Endothelial cell of umbilical vein (primary cell): Measurements from ENCODE around the gene ACTR3C. TPM values are rescaled to one million over a fixed set of nuclear protein-coding genes. Genes with fewer than 3 reads are reported as not detected.

Experiments
- BruUV-seq: library from RNA; stranded (reverse); fragments of 400-500 nt; replicated peaks from 2 replicates; lab custom pipeline; 2021; lab: Mats Ljungman, UMichigan
- CTCF ChIA-PET: fragments of 300-600, 350-600 bp; sonication (Branson Sonifier 250); formaldehyde crosslinking; loops from one replicate; lab custom pipeline; 2021; ENCODE audit warnings: antibody characterized with exemption, inconsistent platforms; lab: Charles Lee
- POLR2A ChIA-PET: fragments of 300-600, 350-600 bp; sonication (Branson Sonifier 250); formaldehyde crosslinking; loops from one replicate; lab custom pipeline; 2021; ENCODE audit warnings: antibody characterized with exemption, inconsistent platforms; lab: Charles Lee
- DNase-seq: peaks from one replicate; pipeline ENCODE4 v3.0.0-alpha.2; 2011; ENCODE audit warnings: low read depth, low spot score
- FAIRE-seq: peaks from 2 replicates; lab custom pipeline; 2011; peaks lifted over from hg19 to GRCh38; lab: Jason Lieb, UNC
- H2AFZ ChIP-seq: 2 replicates; pipeline ENCODE4 v1.6.0; 2012; ENCODE audit warnings: low read depth, low read length, control low read depth, inconsistent platforms
- H3K27ac ChIP-seq: 2 replicates; pipeline ENCODE4 v1.5.1; 2011; ENCODE audit warnings: low read depth, mild to moderate bottlenecking, control low read depth, low read length, moderate library complexity; ENCODE audit not compliant: insufficient read depth
- H3K27me3 ChIP-seq, 2 experiments: 2 replicates each; pipeline versions ENCODE4 v1.6.0 to v1.6.1; 2011; ENCODE audit warnings: low read length in 2 of 2, mixed read lengths in 1 of 2; ENCODE audit not compliant: control insufficient read depth in 2 of 2, insufficient read depth in 2 of 2
- H3K36me3 ChIP-seq, 2 experiments: 2 replicates in 1 of 2; 3 replicates in 1 of 2; pipeline ENCODE4 v1.5.1; 2011; ENCODE audit warnings: low read length in 2 of 2, mild to moderate bottlenecking in 1 of 2, moderate library complexity in 1 of 2; ENCODE audit not compliant: control insufficient read depth in 2 of 2, insufficient read depth in 2 of 2; ENCODE audit errors: extremely low read depth in 1 of 2
- H3K4me1 ChIP-seq: 3 replicates; pipeline ENCODE4 v1.5.1; 2011; ENCODE audit warnings: mild to moderate bottlenecking, low read length; ENCODE audit not compliant: control insufficient read depth, insufficient read depth; ENCODE audit errors: extremely low read depth
- H3K4me2 ChIP-seq: 2 replicates; pipeline ENCODE4 v1.6.1; 2011; ENCODE audit warnings: low read length, control low read depth, mixed read lengths; ENCODE audit not compliant: insufficient read depth
- H3K4me3 ChIP-seq, 3 experiments: fragments of 200-600 bp in 1 of 3; sonication (generic), shearing (Covaris generic) in 1 of 3; replicated peaks in 1 of 3; 2 replicates each; pipeline ENCODE4 v1.5.1; 2011 to 2016; ENCODE audit warnings: control low read depth in 3 of 3, low read length in 3 of 3, mild to moderate bottlenecking in 2 of 3, inconsistent platforms in 1 of 3, low read depth in 1 of 3, moderate library complexity in 1 of 3; ENCODE audit not compliant: insufficient read depth in 1 of 3
- H3K79me2 ChIP-seq: 2 replicates; pipeline ENCODE4 v1.6.0; 2012; ENCODE audit warnings: low read length, inconsistent platforms; ENCODE audit not compliant: control insufficient read depth, insufficient read depth
- H3K9ac ChIP-seq: replicated peaks from 2 replicates; pipeline ENCODE3; 2011; ENCODE audit warnings: low read length, control low read depth; ENCODE audit not compliant: insufficient read depth; ENCODE audit errors: extremely low read depth
- H3K9me1 ChIP-seq: replicated peaks from 3 replicates; pipeline ENCODE4 v1.6.0; 2011; ENCODE audit warnings: mild to moderate bottlenecking, low read length; ENCODE audit not compliant: control insufficient read depth, insufficient read depth; ENCODE audit errors: extremely low read depth
- H3K9me3 ChIP-seq: replicated peaks from 2 replicates; pipeline ENCODE4 v1.5.1; 2012; ENCODE audit warnings: low read length, inconsistent platforms; ENCODE audit not compliant: control insufficient read depth, insufficient read depth
- H4K20me1 ChIP-seq: replicated peaks from 2 replicates; pipeline ENCODE3; 2011; ENCODE audit warnings: mild to moderate bottlenecking, low read length; ENCODE audit not compliant: control insufficient read depth, insufficient read depth; ENCODE audit errors: extremely low read depth
- CTCF ChIP-seq, 2 donors: IDR thresholded peaks; 1 replicate in 1 of 2; 2 replicates in 1 of 2; pipeline ENCODE4 v1.5.1; 2011; ENCODE audit warnings: low read length in 2 of 2, mild to moderate bottlenecking in 2 of 2, moderate library complexity in 2 of 2, control low read depth in 1 of 2, inconsistent platforms in 1 of 2, low read depth in 1 of 2; ENCODE audit not compliant: insufficient read depth in 1 of 2; ENCODE audit errors: extremely low read depth in 1 of 2
- EZH2 ChIP-seq: IDR thresholded peaks from 2 replicates; pipeline ENCODE4 v1.6.1; 2012; ENCODE audit warnings: borderline replicate concordance, low read depth, mild to moderate bottlenecking, moderate library complexity, low read length, inconsistent platforms; ENCODE audit not compliant: severe bottlenecking
- FOS ChIP-seq: IDR thresholded peaks from 2 replicates; pipeline ENCODE4 v1.6.1; 2011; ENCODE audit warnings: mild to moderate bottlenecking, low read length, moderate library complexity, borderline replicate concordance; ENCODE audit not compliant: insufficient read depth
- GATA2 ChIP-seq: IDR thresholded peaks from 2 replicates; pipeline ENCODE4 v1.7.0; 2011; ENCODE audit warnings: low read depth, mild to moderate bottlenecking, moderate library complexity, mixed read lengths, low read length; ENCODE audit not compliant: insufficient read length, insufficient read depth
- JUN ChIP-seq: IDR thresholded peaks from 2 replicates; pipeline ENCODE4 v1.6.1; 2011; ENCODE audit warnings: borderline replicate concordance, low read depth; ENCODE audit not compliant: insufficient read length, insufficient read depth
- MAX ChIP-seq: IDR thresholded peaks from 2 replicates; pipeline ENCODE4 v1.6.1; 2011; ENCODE audit not compliant: insufficient read depth, insufficient read length
- MYC ChIP-seq: IDR thresholded peaks from one replicate; pipeline ENCODE4 v1.6.1; 2011; ENCODE audit warnings: mild to moderate bottlenecking, low read depth, low read length
- POLR2A ChIP-seq: IDR thresholded peaks from 2 replicates; pipeline ENCODE4 v1.6.1; 2012; ENCODE audit warnings: low read depth, mild to moderate bottlenecking, control low read depth, low read length
- POLR2AphosphoS5 ChIP-seq: IDR thresholded peaks from 2 replicates; pipeline ENCODE4 v1.6.1; 2012; ENCODE audit warnings: low read depth, mild to moderate bottlenecking, control low read depth, low read length, moderate library complexity; ENCODE audit not compliant: insufficient read depth
- dilution Hi-C: fragments of 300-500 bp; cut with MboI; formaldehyde crosslinking; loops from one replicate; pipeline ENCODE4 v1.15.0; 2019; ENCODE audit warnings: low sequenced_read_pairs; ENCODE audit not compliant: extremely low pct_ligation_motif_present
- intact Hi-C: fragments of 100-400 bp; cut with micrococcal nuclease; formaldehyde crosslinking; loops from one replicate; pipeline ENCODE4 v1.10.0; 2022
- polyA plus RNA-seq, 4 experiments: library from polyadenylated mRNA; depleted of rRNA in 3 of 4; stranded (reverse) in 3 of 4; unstranded in 1 of 4; fragments of >200 nt; gene quantifications; 2 replicates each; pipeline versions ENCODE4 v1.2.1 to v1.2.3, GENCODE V29; 2011 to 2012; ENCODE audit warnings: missing spikeins in 1 of 4
- total RNA-seq: library from RNA; stranded (reverse); gene quantifications from 2 replicates; pipeline ENCODE4 v1.2.3, GENCODE V29; 2021

ACTR3C gene
- total and polyA plus RNA-seq, 2 donors (not counting 3 experiments of a cell fraction or from before 2014, with no cell fraction given) = 0.33 TPM; not detected in 1

- Histone ChIP-seq H4K20me1 (no peaks in the 10 kb centered on the region), H3K4me2 (no peak overlapping the region), H3K36me3 (no peaks in the 10 kb centered on the region), H3K27ac (no peak overlapping the region), H3K9ac (no peak overlapping the region), H2AFZ (no peak overlapping the region), H3K79me2 (no peaks in the 10 kb centered on the region), H3K4me3 (no peak overlapping the region), H3K9me3 (no peaks in the 10 kb centered on the region), H3K9me1 (no peaks in the 10 kb centered on the region), H3K27me3 (peaks cover 0 to 2% of the 10 kb centered on the region in 2 experiments), H3K4me1 (no peaks in the 10 kb centered on the region)
- dilution Hi-C loops (no loop called here), intact Hi-C loops (loop anchor here (1.0 to 5.0 kb wide), 4 partner anchors 22 to 398 kb away; partner anchors contain the start of gene ZNF775)
- POLR2A ChIA-PET = no interaction called here
- no peak for TF ChIP-seq EZH2
- peak; percentile 57 to 62 for TF ChIP-seq CTCF (IDR thresholded peaks at IDR 0.05; ENCODE audit: extremely low read depth in 1 of 2, insufficient read depth in 1 of 2, low read depth in 1 of 2, low read length in 2 of 2)
- BruUV-seq = no TSS peak
- CTCF ChIA-PET = interaction anchor here (0.6 to 2.3 kb wide), 7 partner anchors 10 to 65 kb away, joined by 3 to 24 read pairs (median 4); no protein-coding TSS in a partner anchor
- FAIRE-seq (peak; percentile 79), DNase-seq (peak; percentile 64)
Measured at GRCh38 chr7:150356265-150356897, 33.0 kb upstream of the ACTR3C start.

- CTCF ChIA-PET = interaction anchor here (0.7 to 2.3 kb wide), 14 partner anchors 9 to 811 kb away, joined by 3 to 24 read pairs (median 4); partner anchors contain the start of gene REPIN1
- intact Hi-C loops (loop anchor here (1.0 to 5.0 kb wide), 4 partner anchors 23 to 399 kb away; partner anchors contain the start of gene ZNF775), dilution Hi-C loops (no loop called here)
- Histone ChIP-seq H2AFZ (no peak overlapping the region), H3K36me3 (no peaks in the 10 kb centered on the region), H3K4me1 (no peaks in the 10 kb centered on the region), H3K27ac (no peak overlapping the region), H3K4me2 (no peak overlapping the region), H3K9ac (no peak overlapping the region), H3K27me3 (peaks cover 0 to 4% of the 10 kb centered on the region in 2 experiments), H4K20me1 (no peaks in the 10 kb centered on the region), H3K79me2 (no peaks in the 10 kb centered on the region), H3K9me3 (no peaks in the 10 kb centered on the region), H3K9me1 (no peaks in the 10 kb centered on the region), H3K4me3 (no peak overlapping the region)
- POLR2A ChIA-PET = no interaction called here
- FAIRE-seq (no peak), DNase-seq (no peak)
- BruUV-seq = no TSS peak
- TF ChIP-seq JUN (no peak), POLR2AphosphoS5 (no peak), GATA2 (no peak), MYC (no peak), MAX (no peak), POLR2A (no peak), EZH2 (no peak), FOS (no peak), CTCF (IDR thresholded peaks at IDR 0.05; ENCODE audit: extremely low read depth in 1 of 2, insufficient read depth in 1 of 2, low read depth in 1 of 2, low read length in 2 of 2) (no peak)
Measured at GRCh38 chr7:150355666-150356059, 32.3 kb upstream of the ACTR3C start.
